GM10266 (cell line): ENCODE measurements around the gene RASAL3.

Experiments used
- DNase-seq: peaks from one replicate; pipeline ENCODE4 v3.0.0; 2012; ENCODE audit errors: extremely low spot score
- CTCF ChIP-seq: IDR thresholded peaks from 2 replicates; pipeline ENCODE4 v1.5.1; 2012; ENCODE audit warnings: mild to moderate bottlenecking, low read depth; ENCODE audit not compliant: control insufficient read depth, insufficient read depth; ENCODE audit errors: missing control alignments

Gene RASAL3

DNA sequence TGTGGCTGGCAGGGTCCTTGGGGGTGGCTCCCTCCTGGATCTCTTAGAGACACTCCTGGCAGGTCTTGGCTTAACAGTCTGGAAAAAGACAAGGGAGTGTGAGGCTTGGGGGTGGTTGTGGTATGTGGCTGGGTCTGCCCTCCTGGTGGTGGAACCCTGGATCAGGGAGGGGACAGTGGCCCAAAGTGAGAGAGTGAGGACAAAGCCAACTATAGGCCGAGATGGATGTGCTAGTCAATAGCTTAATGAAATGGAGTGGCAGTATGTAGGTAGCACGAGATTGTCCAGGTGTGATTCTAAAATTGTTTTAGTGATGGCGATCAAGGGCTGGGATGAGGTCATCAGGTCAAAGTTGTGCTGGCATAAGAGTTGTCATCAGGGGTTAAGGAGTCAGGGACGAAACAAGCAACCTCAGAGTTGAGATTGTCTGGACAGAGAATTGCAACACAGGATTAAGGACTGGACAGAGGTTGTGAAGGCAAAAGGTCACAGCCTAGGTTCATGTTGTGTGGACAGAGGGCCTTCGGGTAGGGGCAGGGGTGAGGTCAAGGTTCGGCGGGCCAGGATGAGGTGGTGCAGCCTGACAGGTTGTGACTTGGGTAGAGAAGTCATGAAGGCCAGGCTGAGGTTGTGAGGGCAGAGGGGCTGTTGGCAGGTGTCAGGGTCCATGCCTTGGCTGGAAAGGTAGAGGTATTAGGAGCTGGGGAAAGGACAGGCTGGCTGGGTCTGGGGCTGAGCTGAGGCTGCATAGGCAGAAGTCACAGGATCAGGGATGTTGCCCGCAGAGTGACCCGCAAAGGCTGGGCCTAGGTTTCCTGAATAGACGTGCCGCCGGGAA is 4.5 kb upstream of the RASAL3 start:
- no peak for TF ChIP-seq CTCF
- no peak for DNase-seq

DNA sequence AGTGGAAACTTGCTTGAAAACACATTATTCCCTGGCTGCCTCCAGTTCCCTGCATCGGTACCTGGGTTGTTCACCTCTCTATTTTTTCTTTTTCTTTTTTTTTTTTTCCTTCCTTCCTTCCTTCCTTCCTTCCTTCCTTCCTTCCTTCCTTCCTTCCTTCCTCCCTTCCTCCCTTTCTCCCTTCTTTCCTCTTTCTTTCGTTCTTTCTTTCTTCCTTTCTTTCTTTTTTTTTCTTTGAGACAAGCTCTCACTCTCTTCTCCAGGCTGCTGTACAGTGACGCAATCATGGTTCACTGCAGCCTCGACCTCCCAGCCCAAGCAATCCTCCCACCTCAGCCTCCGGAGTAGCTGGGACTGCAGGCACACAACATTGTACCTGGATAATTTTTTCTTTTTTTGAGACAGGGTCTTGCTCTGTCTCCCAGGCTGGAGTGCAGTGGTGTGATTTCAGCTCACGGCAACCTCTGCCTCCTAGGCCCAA is 3.4 kb upstream of the RASAL3 start:
- TF ChIP-seq CTCF, result no peak
- no peak for DNase-seq

DNA sequence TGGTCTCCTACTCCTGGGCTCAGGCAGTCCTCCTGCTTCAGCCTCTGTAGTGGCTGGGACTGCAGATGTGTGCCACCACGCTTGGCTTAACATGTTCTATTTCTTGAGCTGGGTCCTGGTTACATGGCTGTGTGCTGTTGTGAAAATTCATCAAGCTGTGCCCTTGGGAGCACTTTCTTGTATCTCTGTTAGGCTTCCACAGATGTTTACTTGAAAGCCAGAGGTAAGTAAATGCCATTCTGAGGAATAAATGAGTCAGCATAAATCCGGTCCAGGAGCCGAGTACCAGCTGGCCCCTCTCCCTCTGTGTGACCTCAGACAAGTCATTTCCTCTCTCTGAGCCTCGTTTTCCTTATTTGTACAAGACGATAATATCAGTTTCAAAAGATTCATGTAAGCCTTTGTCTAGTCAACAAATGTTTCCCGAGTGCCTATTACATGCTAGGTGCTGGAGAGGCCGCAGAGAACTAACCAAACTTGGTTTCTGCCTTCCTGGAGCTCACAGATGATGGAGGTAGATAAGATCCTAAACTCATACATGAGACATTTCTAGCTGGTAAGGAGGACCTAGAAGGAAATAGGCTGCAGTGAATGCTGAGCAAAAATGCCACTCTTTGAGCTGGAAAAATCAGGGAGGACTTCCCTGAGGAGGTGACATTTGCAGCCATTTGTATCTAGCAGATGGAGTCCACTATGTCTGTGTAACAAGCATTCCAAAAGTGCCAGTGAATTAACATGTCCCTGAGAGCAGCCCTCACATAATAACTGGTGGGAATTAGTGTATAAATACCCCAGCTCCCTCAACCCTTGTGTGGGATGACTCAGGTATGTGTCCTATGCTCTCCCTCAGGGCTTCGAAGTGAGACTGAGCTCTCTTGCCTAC is 2.7 kb upstream of the RASAL3 start:
- TF ChIP-seq CTCF, result no peak

GRCh38 chr19:15463861-15464371 is 428 bp downstream of the RASAL3 start:
- peak; percentile 82 for DNase-seq
- TF ChIP-seq CTCF, result no peak

More for the DNA sequence above, 2.7 kb upstream of the RASAL3 start:
- peak; percentile 70 for DNase-seq

GRCh38 chr19:15461694-15462093 is 2.6 kb downstream of the RASAL3 start:
- no peak for TF ChIP-seq CTCF
- no peak for DNase-seq

GRCh38 chr19:15457701-15458484 is 6.5 kb downstream of the RASAL3 start:
- no peak for TF ChIP-seq CTCF
- DNase-seq, result no peak
